HEK293 (cell line): ENCODE measurements around the gene BSCL2.

Experiments used
- ATF2 ChIP-seq: fragments of 450-650 bp; formaldehyde crosslinking; IDR thresholded peaks from 2 replicates; pipeline ENCODE4 v1.5.1; 2016; ENCODE audit warnings: missing biosample characterization, missing genetic modification characterization, low read depth
- CTCF ChIP-seq: fragments of 450-650 bp; formaldehyde crosslinking; IDR thresholded peaks from 2 replicates; pipeline ENCODE4 v1.5.1; 2016; ENCODE audit warnings: missing biosample characterization, missing genetic modification characterization
- GLIS2 ChIP-seq: fragments of 450-650 bp; formaldehyde crosslinking; IDR thresholded peaks from 2 replicates; pipeline ENCODE4 v1.5.1; 2016; ENCODE audit warnings: missing biosample characterization, missing genetic modification characterization
- IKZF3 ChIP-seq: fragments of 450-650 bp; IDR thresholded peaks from 2 replicates; pipeline ENCODE4 v1.5.0; 2018; ENCODE audit warnings: missing biosample characterization, mild to moderate bottlenecking, missing genetic modification characterization, moderate library complexity
- KLF10 ChIP-seq: fragments of 450-650 bp; IDR thresholded peaks from 2 replicates; pipeline ENCODE4 v1.5.1; 2018; ENCODE audit warnings: missing biosample characterization, mild to moderate bottlenecking, missing genetic modification characterization
- KLF8 ChIP-seq: fragments of 450-650 bp; formaldehyde crosslinking; IDR thresholded peaks from 2 replicates; pipeline ENCODE4 v1.5.1; 2016; ENCODE audit warnings: missing biosample characterization, missing genetic modification characterization
- KLF9 ChIP-seq: fragments of 450-650 bp; formaldehyde crosslinking; IDR thresholded peaks from 2 replicates; pipeline ENCODE4 v1.5.1; 2016; ENCODE audit warnings: missing biosample characterization, missing genetic modification characterization, low read depth
- OSR2 ChIP-seq: fragments of 450-650 bp; formaldehyde crosslinking; IDR thresholded peaks from 2 replicates; pipeline ENCODE4 v1.5.1; 2016; ENCODE audit warnings: missing biosample characterization, missing genetic modification characterization
- PATZ1 ChIP-seq: fragments of 450-650 bp; formaldehyde crosslinking; IDR thresholded peaks from 2 replicates; pipeline ENCODE4 v1.5.1; 2016; ENCODE audit warnings: missing biosample characterization, missing genetic modification characterization
- PRDM4 ChIP-seq: fragments of 450-650 bp; formaldehyde crosslinking; IDR thresholded peaks from 2 replicates; pipeline ENCODE4 v1.5.1; 2017; ENCODE audit warnings: missing biosample characterization, missing genetic modification characterization
- SP3 ChIP-seq: fragments of 450-650 bp; formaldehyde crosslinking; IDR thresholded peaks from 2 replicates; pipeline ENCODE4 v1.5.1; 2016; ENCODE audit warnings: missing biosample characterization, missing genetic modification characterization
- ZBTB11 ChIP-seq: fragments of 450-650 bp; formaldehyde crosslinking; conservative IDR thresholded peaks from 2 replicates; pipeline ENCODE4 v1.5.1; 2016; ENCODE audit warnings: low read depth, missing biosample characterization, missing genetic modification characterization
- ZBTB44 ChIP-seq: fragments of 450-650 bp; IDR thresholded peaks from 2 replicates; pipeline ENCODE4 v1.5.1; 2018; ENCODE audit warnings: missing biosample characterization, mild to moderate bottlenecking, missing genetic modification characterization
- ZBTB48 ChIP-seq: fragments of 450-650 bp; formaldehyde crosslinking; IDR thresholded peaks from 2 replicates; pipeline ENCODE4 v1.5.1; 2016; ENCODE audit warnings: missing biosample characterization, missing genetic modification characterization
- ZNF148 ChIP-seq: fragments of 450-650 bp; formaldehyde crosslinking; IDR thresholded peaks from 2 replicates; pipeline ENCODE4 v1.5.0; 2017; ENCODE audit warnings: missing biosample characterization, missing genetic modification characterization, borderline replicate concordance
- ZNF366 ChIP-seq: fragments of 450-650 bp; formaldehyde crosslinking; conservative IDR thresholded peaks from 2 replicates; pipeline ENCODE4 v1.5.1; 2016; ENCODE audit warnings: missing biosample characterization, missing genetic modification characterization
- ZNF391 ChIP-seq: fragments of 450-650 bp; formaldehyde crosslinking; IDR thresholded peaks from 2 replicates; pipeline ENCODE4 v1.5.1; 2016; ENCODE audit warnings: low read depth, missing biosample characterization, missing genetic modification characterization, borderline replicate concordance
- ZNF449 ChIP-seq: fragments of 450-650 bp; formaldehyde crosslinking; IDR thresholded peaks from 2 replicates; pipeline ENCODE4 v1.5.1; 2017; ENCODE audit warnings: missing biosample characterization, mild to moderate bottlenecking, missing genetic modification characterization, moderate library complexity
- ZNF626 ChIP-seq: fragments of 450-650 bp; sonication (Bioruptor Pico); formaldehyde crosslinking; IDR thresholded peaks from 2 replicates; pipeline ENCODE4 v1.5.1; 2018; ENCODE audit warnings: missing biosample characterization, missing genetic modification characterization, inconsistent platforms
- ZNF629 ChIP-seq: fragments of 450-650 bp; formaldehyde crosslinking; IDR thresholded peaks from 2 replicates; pipeline ENCODE4 v1.5.1; 2017; ENCODE audit warnings: missing biosample characterization, missing genetic modification characterization

BSCL2 gene

GRCh38 chr11:62728171-62728988 lies 21.2 kb upstream of the BSCL2 start, which contains the start of gene TTC9C (continued):
- TF ChIP-seq KLF10 (peak; percentile 43), ZNF391 (tag by site-specific recombination) (0 out of 2 replicates have a peak, but pooled peaks have one; percentile 15), ZBTB44 (tag by site-specific recombination) (no peak), ZNF366 (tag by site-specific recombination) (no peak), ZNF449 (tag by site-specific recombination) (peak; percentile 58; the same call in 1 of the 2 replicates), SP3 (tag by site-specific recombination) (peak; percentile 88), OSR2 (tag by site-specific recombination) (peak; percentile 35), ZNF629 (tag by site-specific recombination) (peak; percentile 73), ZBTB48 (tag by site-specific recombination) (0 out of 2 replicates have a peak, but pooled peaks have one; percentile 19), ZBTB11 (peak; percentile 80), CTCF (tag by site-specific recombination) (no peak), ZNF626 (no peak), PRDM4 (no peak), PATZ1 (tag by site-specific recombination) (peak; percentile 61; the same call in 1 of the 2 replicates), GLIS2 (0 out of 2 replicates have a peak, but pooled peaks have one; percentile 34), ATF2 (peak; percentile 31; the same call in 1 of the 2 replicates), IKZF3 (tag by site-specific recombination) (peak; percentile 71), ZNF148 (no peak), KLF8 (peak; percentile 44; the same call in 1 of the 2 replicates), KLF9 (tag by site-specific recombination) (peak; percentile 83)
